ENCODE results near the gene LUC7L2. TPM values are rescaled to one million over a fixed set of nuclear protein-coding genes. Genes with fewer than 3 reads are reported as not detected.
"Not testable (repeated sequence)": the region's sequence is repeated elsewhere in the genome, so short reads cannot be mapped to it uniquely, and the experiment has no call there.

The LUC7L2 gene
- total RNA-seq, 2 donors from 2014 or later, result 50.1 to 64.6 TPM

- H3K4me1 ChIP-seq, result peaks cover 15% of the 10 kb centered on the region
- TF ChIP-seq CTCF (IDR thresholded peaks at IDR 0.05) (no peak), POLR2A (IDR thresholded peaks at IDR 0.05) (no peak)
- peaks cover 0 to 6% of the 10 kb centered on the region in 2 donors for H3K36me3 ChIP-seq (replicated peaks in 1 of 2; ENCODE audit: insufficient read depth in 1 of 2, low read depth in 2 of 2)
- H3K27me3 ChIP-seq, result no peaks in the 10 kb centered on the region
- intact Hi-C loops (cut with DNase I), result no loop called here
- no peak for DNase-seq
- no peak overlapping the region for H3K27ac ChIP-seq
- no peaks in the 10 kb centered on the region for H3K9me3 ChIP-seq
- no peak overlapping the region for H3K4me3 ChIP-seq
- WGBS, 2 donors, result 89 to 92% methylated on average over 12 of the region's 12 CpGs
- ATAC-seq, result no peak
Measured at GRCh38 chr7:139426258-139427028, 66.7 kb downstream of the LUC7L2 start.

GRCh38 chr7:139427029-139427420, 67.3 kb downstream of the LUC7L2 start:
- intact Hi-C loops (cut with DNase I), result no loop called here
- DNase-seq (no peak), ATAC-seq (no peak)
- Histone ChIP-seq H3K27ac (no peak overlapping the region), H3K4me3 (no peak overlapping the region), H3K4me1 (peaks cover 17% of the 10 kb centered on the region), H3K27me3 (no peaks in the 10 kb centered on the region), H3K36me3 (replicated peaks in 1 of 2; ENCODE audit: insufficient read depth in 1 of 2, low read depth in 2 of 2) (peaks cover 0 to 4% of the 10 kb centered on the region in 2 donors), H3K9me3 (no peaks in the 10 kb centered on the region)
- 100% methylated on average over 1 of the region's 1 CpG for WGBS, 2 donors
- TF ChIP-seq POLR2A (IDR thresholded peaks at IDR 0.05) (no peak), CTCF (IDR thresholded peaks at IDR 0.05) (no peak)

DNA sequence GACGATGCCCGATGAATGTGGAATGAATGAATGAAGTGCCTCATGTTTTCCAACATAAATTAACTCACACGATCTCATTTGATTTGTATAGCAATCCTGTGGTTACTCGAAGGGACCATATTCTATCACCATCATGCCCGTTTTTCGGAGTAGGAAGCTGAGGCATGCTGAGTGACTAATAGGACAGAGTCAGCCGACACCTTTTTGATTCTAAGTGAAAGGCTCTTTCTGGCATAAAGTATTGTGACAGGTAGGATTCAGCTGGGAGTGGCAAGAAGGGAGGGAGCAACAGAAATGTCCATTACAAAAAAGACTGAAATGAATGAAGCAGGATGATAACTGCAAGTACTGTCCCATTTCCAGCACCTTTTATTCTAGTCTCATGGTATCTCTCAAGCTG, 68.1 kb downstream of the LUC7L2 start:
- WGBS, 2 donors, result 84 to 94% methylated on average over 7 of the region's 7 CpGs
- H3K27ac ChIP-seq, result no peak overlapping the region
- no peaks in the 10 kb centered on the region for H3K27me3 ChIP-seq
- no peak for ATAC-seq
- H3K36me3 ChIP-seq (replicated peaks in 1 of 2; ENCODE audit: insufficient read depth in 1 of 2, low read depth in 2 of 2), result no peaks in the 10 kb centered on the region
- TF ChIP-seq CTCF (IDR thresholded peaks at IDR 0.05) (no peak), POLR2A (IDR thresholded peaks at IDR 0.05) (no peak)
- H3K4me1 ChIP-seq, result peaks cover 17% of the 10 kb centered on the region
- DNase-seq, result no peak
- intact Hi-C loops (cut with DNase I), result no loop called here
- H3K9me3 ChIP-seq, result no peaks in the 10 kb centered on the region
- no peak overlapping the region for H3K4me3 ChIP-seq

GRCh38 chr7:139429735-139430134, 70.0 kb downstream of the LUC7L2 start:
- H3K36me3 ChIP-seq (replicated peaks in 1 of 2; ENCODE audit: insufficient read depth in 1 of 2, low read depth in 2 of 2); H3K4me3 ChIP-seq; H3K9me3 ChIP-seq; DNase-seq; ATAC-seq; intact Hi-C loops (cut with DNase I); H3K27me3 ChIP-seq: not testable (repeated sequence)
- peak overlapping the region in 2 of 4 donors; percentile 57 to 71 for H3K27ac ChIP-seq
- peaks cover 23% of the 10 kb centered on the region for H3K4me1 ChIP-seq
- WGBS, 2 donors, result 78 to 81% methylated on average over 14 of the region's 14 CpGs

DNA sequence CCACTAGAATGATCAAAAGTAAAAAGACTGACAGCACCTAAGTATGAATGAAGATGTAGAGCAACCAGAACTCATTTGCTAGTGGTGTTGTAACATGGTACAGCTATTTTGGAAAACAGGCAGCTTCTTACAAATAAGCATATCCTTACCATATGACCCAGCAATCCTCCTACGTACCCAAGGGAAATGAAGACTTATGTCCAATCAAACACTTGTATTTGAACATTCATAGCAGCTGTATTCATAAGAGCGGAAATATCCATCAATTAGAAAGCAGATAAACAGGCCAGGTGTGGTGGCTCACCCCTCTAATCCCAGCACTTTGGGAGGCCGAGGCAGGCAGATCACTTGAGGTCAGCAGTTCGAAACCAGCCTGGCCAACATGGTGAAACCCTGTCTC, 70.7 kb downstream of the LUC7L2 start:
- no peaks in the 10 kb centered on the region for H3K36me3 ChIP-seq (replicated peaks in 1 of 2; ENCODE audit: insufficient read depth in 1 of 2, low read depth in 2 of 2)
- H3K9me3 ChIP-seq, result no peaks in the 10 kb centered on the region
- TF ChIP-seq CTCF (IDR thresholded peaks at IDR 0.05) (no peak), POLR2A (IDR thresholded peaks at IDR 0.05) (no peak)
- H3K27me3 ChIP-seq, result no peaks in the 10 kb centered on the region
- no peak overlapping the region for H3K4me3 ChIP-seq
- WGBS, 2 donors, result 64 to 72% methylated on average over 4 of the region's 4 CpGs
- DNase-seq, result no peak
- intact Hi-C loops (cut with DNase I), result no loop called here
- H3K4me1 ChIP-seq, result peaks cover 25% of the 10 kb centered on the region
- H3K27ac ChIP-seq, result peak overlapping the region in 3 of 4 donors; percentile 57 to 71 (median 62)
- no peak for ATAC-seq

All from body of pancreas (tissue), 4 donors.